ENCODE results near the gene MCF2L2.

Gene MCF2L2

DNA sequence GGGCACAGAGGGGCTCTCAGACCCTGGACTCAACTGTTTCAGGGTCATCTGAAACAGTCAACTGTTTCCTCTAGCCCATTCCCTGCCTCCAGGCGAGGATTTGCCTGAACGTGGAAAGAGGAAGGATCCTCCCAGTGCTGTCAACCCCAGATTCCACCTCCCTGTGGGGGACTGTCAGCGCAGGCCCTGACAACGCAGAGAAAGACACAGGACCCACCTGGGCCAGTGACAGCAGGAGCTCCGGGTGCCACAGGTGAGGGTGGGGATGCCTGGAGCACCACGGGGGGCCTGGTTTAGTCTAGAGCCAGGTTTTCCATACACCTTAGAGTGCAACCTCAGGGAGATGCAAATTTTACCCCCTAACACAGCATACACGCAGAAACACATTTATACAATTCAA is 246.3 kb downstream of the MCF2L2 start:
- TF ChIP-seq ZC3H10 (CRISPR knock-in tag; IDR thresholded peaks at IDR 0.05) = no peak
- TF ChIP-seq ARNTL (CRISPR knock-in tag; IDR thresholded peaks at IDR 0.05; ENCODE audit: borderline replicate concordance, low read depth) = no peak
- TF ChIP-seq ZNF8 (CRISPR knock-in tag; IDR thresholded peaks at IDR 0.05) = no peak
- no peak for TF ChIP-seq PPARA (CRISPR knock-in tag; IDR thresholded peaks at IDR 0.05; ENCODE audit: borderline replicate concordance)
- TF ChIP-seq GLIS3 (CRISPR knock-in tag; IDR thresholded peaks at IDR 0.05) = no peak
- TF ChIP-seq CSDC2 (CRISPR knock-in tag; IDR thresholded peaks at IDR 0.05) = no peak
- no peak for TF ChIP-seq OSR1 (CRISPR knock-in tag; IDR thresholded peaks at IDR 0.05)
- TF ChIP-seq, protein P1, sequence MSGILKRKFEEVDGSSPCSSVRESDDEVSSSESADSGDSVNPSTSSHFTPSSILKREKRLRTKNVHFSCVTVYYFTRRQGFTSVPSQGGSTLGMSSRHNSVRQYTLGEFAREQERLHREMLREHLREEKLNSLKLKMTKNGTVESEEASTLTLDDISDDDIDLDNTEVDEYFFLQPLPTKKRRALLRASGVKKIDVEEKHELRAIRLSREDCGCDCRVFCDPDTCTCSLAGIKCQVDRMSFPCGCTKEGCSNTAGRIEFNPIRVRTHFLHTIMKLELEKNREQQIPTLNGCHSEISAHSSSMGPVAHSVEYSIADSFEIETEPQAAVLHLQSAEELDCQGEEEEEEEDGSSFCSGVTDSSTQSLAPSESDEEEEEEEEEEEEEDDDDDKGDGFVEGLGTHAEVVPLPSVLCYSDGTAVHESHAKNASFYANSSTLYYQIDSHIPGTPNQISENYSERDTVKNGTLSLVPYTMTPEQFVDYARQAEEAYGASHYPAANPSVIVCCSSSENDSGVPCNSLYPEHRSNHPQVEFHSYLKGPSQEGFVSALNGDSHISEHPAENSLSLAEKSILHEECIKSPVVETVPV (CRISPR knock-in tag; IDR thresholded peaks at IDR 0.05) = no peak
- TF ChIP-seq RARB (CRISPR knock-in tag; IDR thresholded peaks at IDR 0.05) = no peak
- no peak for TF ChIP-seq ESRRG (CRISPR knock-in tag; IDR thresholded peaks at IDR 0.05)
- TF ChIP-seq ZFP3 (CRISPR knock-in tag; IDR thresholded peaks at IDR 0.05) = no peak
- no peak for ATAC-seq

DNA sequence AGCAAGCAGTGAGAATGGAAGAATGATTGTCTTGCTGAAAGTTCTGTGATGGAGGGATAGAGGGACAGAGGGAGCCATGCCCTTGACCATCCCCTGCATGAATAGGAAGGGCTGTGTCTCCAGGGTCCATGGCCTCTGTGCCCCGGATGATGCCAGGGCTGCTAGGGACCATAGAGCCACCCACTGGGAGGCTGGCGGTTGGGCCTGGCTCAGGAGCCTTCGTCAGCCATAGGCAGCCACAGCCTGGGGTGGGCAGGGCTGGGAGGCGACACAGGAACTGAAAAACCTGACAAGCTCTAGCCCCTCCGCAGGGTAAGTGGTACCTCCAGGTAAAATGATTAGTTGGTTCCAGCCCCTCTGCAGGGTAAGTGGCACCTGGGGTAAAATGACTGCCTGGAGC is 246.8 kb downstream of the MCF2L2 start:
- ATAC-seq = no peak
- no peak for TF ChIP-seq SNAI2 (CRISPR knock-in tag; IDR thresholded peaks at IDR 0.05)
- no peak for TF ChIP-seq OSR1 (CRISPR knock-in tag; IDR thresholded peaks at IDR 0.05)
- TF ChIP-seq ZFP3 (CRISPR knock-in tag; IDR thresholded peaks at IDR 0.05) = no peak
- no peak for TF ChIP-seq ZC3H10 (CRISPR knock-in tag; IDR thresholded peaks at IDR 0.05)

DNA sequence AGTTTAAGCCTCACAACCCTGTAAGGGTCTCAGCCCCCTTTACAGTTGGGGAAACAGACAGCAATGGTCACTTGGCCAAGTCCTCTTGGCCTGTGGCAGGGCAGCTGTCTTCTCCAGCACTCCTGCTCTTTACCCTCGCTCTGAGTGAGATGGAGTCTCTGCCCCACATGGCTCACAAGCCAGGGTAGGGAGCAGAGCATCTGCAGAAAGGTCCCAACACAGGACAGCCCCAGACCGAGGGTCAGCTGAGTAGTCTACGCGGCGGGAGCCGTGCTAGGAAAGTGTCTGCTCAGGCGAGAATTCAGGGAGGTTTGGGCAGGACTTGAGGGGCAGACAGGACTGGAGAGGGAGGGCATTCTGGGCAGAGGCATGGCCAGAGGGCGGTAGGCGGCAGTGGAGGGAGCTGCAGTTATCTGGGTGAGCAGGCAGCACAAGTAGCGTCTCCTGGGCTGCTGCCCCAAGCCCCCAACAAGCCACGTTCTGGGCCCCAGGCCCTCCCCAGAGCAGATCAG is 247.6 kb downstream of the MCF2L2 start:
- no peak for TF ChIP-seq ZNF70 (CRISPR knock-in tag; IDR thresholded peaks at IDR 0.05)
- no peak for TF ChIP-seq ESRRG (CRISPR knock-in tag; IDR thresholded peaks at IDR 0.05)
- TF ChIP-seq GLIS3 (CRISPR knock-in tag; IDR thresholded peaks at IDR 0.05) = no peak
- TF ChIP-seq, protein P1 (CRISPR knock-in tag; IDR thresholded peaks at IDR 0.05) = no peak
- TF ChIP-seq ARNTL (CRISPR knock-in tag; IDR thresholded peaks at IDR 0.05; ENCODE audit: borderline replicate concordance, low read depth) = no peak
- TF ChIP-seq PPARA (CRISPR knock-in tag; IDR thresholded peaks at IDR 0.05; ENCODE audit: borderline replicate concordance) = no peak
- no peak for TF ChIP-seq ZFP30 (CRISPR knock-in tag; IDR thresholded peaks at IDR 0.05)
- no peak for TF ChIP-seq ZNF8 (CRISPR knock-in tag; IDR thresholded peaks at IDR 0.05)
- no peak for TF ChIP-seq SNAI2 (CRISPR knock-in tag; IDR thresholded peaks at IDR 0.05)
- TF ChIP-seq BACH2 (CRISPR knock-in tag; IDR thresholded peaks at IDR 0.05; ENCODE audit: borderline replicate concordance) = no peak
- no peak for TF ChIP-seq ISL1 (CRISPR knock-in tag; IDR thresholded peaks at IDR 0.05)
- TF ChIP-seq CSDC2 (CRISPR knock-in tag; IDR thresholded peaks at IDR 0.05) = no peak
- TF ChIP-seq, protein P2, sequence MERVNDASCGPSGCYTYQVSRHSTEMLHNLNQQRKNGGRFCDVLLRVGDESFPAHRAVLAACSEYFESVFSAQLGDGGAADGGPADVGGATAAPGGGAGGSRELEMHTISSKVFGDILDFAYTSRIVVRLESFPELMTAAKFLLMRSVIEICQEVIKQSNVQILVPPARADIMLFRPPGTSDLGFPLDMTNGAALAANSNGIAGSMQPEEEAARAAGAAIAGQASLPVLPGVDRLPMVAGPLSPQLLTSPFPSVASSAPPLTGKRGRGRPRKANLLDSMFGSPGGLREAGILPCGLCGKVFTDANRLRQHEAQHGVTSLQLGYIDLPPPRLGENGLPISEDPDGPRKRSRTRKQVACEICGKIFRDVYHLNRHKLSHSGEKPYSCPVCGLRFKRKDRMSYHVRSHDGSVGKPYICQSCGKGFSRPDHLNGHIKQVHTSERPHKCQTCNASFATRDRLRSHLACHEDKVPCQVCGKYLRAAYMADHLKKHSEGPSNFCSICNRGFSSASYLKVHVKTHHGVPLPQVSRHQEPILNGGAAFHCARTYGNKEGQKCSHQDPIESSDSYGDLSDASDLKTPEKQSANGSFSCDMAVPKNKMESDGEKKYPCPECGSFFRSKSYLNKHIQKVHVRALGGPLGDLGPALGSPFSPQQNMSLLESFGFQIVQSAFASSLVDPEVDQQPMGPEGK (CRISPR knock-in tag; IDR thresholded peaks at IDR 0.05; ENCODE audit: borderline replicate concordance) = no peak
- no peak for TF ChIP-seq TCF4 (CRISPR knock-in tag; IDR thresholded peaks at IDR 0.05; ENCODE audit: borderline replicate concordance)
- TF ChIP-seq, protein P3, sequence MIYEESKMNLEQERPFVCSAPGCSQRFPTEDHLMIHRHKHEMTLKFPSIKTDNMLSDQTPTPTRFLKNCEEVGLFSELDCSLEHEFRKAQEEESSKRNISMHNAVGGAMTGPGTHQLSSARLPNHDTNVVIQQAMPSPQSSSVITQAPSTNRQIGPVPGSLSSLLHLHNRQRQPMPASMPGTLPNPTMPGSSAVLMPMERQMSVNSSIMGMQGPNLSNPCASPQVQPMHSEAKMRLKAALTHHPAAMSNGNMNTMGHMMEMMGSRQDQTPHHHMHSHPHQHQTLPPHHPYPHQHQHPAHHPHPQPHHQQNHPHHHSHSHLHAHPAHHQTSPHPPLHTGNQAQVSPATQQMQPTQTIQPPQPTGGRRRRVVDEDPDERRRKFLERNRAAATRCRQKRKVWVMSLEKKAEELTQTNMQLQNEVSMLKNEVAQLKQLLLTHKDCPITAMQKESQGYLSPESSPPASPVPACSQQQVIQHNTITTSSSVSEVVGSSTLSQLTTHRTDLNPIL (CRISPR knock-in tag; IDR thresholded peaks at IDR 0.05; ENCODE audit: low read depth) = no peak
- TF ChIP-seq RARB (CRISPR knock-in tag; IDR thresholded peaks at IDR 0.05) = no peak
- TF ChIP-seq, protein P4, sequence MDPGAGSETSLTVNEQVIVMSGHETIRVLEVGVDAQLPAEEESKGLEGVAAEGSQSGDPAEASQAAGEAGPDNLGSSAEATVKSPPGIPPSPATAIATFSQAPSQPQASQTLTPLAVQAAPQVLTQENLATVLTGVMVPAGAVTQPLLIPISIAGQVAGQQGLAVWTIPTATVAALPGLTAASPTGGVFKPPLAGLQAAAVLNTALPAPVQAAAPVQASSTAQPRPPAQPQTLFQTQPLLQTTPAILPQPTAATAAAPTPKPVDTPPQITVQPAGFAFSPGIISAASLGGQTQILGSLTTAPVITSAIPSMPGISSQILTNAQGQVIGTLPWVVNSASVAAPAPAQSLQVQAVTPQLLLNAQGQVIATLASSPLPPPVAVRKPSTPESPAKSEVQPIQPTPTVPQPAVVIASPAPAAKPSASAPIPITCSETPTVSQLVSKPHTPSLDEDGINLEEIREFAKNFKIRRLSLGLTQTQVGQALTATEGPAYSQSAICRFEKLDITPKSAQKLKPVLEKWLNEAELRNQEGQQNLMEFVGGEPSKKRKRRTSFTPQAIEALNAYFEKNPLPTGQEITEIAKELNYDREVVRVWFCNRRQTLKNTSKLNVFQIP (CRISPR knock-in tag; IDR thresholded peaks at IDR 0.05; ENCODE audit: borderline replicate concordance, low read depth) = no peak
- TF ChIP-seq, protein P5, sequence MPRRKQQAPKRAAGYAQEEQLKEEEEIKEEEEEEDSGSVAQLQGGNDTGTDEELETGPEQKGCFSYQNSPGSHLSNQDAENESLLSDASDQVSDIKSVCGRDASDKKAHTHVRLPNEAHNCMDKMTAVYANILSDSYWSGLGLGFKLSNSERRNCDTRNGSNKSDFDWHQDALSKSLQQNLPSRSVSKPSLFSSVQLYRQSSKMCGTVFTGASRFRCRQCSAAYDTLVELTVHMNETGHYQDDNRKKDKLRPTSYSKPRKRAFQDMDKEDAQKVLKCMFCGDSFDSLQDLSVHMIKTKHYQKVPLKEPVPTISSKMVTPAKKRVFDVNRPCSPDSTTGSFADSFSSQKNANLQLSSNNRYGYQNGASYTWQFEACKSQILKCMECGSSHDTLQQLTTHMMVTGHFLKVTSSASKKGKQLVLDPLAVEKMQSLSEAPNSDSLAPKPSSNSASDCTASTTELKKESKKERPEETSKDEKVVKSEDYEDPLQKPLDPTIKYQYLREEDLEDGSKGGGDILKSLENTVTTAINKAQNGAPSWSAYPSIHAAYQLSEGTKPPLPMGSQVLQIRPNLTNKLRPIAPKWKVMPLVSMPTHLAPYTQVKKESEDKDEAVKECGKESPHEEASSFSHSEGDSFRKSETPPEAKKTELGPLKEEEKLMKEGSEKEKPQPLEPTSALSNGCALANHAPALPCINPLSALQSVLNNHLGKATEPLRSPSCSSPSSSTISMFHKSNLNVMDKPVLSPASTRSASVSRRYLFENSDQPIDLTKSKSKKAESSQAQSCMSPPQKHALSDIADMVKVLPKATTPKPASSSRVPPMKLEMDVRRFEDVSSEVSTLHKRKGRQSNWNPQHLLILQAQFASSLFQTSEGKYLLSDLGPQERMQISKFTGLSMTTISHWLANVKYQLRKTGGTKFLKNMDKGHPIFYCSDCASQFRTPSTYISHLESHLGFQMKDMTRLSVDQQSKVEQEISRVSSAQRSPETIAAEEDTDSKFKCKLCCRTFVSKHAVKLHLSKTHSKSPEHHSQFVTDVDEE (CRISPR knock-in tag; IDR thresholded peaks at IDR 0.05) = no peak
- TF ChIP-seq ZFP3 (CRISPR knock-in tag; IDR thresholded peaks at IDR 0.05) = no peak
- no peak for TF ChIP-seq ZC3H10 (CRISPR knock-in tag; IDR thresholded peaks at IDR 0.05)
- ATAC-seq = no peak

All from SK-N-SH treated with all-trans-retinoic acid at 6 μM for 48 hours (cell line).